K562 (cell line): ENCODE measurements around the gene RNF26. TPM values are rescaled to one million over a fixed set of nuclear protein-coding genes. Genes with fewer than 3 reads are reported as not detected.
A peak's percentile ranks its signal among the peaks of the same experiment; 100 is the strongest.

Source experiments
- ATF2 ChIP-seq: sonication (generic); formaldehyde crosslinking; IDR thresholded peaks from 2 replicates; pipeline ENCODE4 v1.8.1; 2022; ENCODE audit warnings: missing genetic modification reagents
- CUX1 ChIP-seq: fragments of 200-800 bp; sonication (Bioruptor generic); IDR thresholded peaks from 2 replicates; pipeline ENCODE4 v1.6.1; 2016; ENCODE audit warnings: missing genetic modification characterization, missing compliant biosample characterization
- E2F3 ChIP-seq: fragments of 250-450 bp; sonication (Bioruptor Pico); IDR thresholded peaks from 2 replicates; pipeline ENCODE4 v1.4.0; 2020; ENCODE audit warnings: mild to moderate bottlenecking
- HMG20A ChIP-seq: fragments of 450-650 bp; formaldehyde crosslinking; conservative IDR thresholded peaks from 2 replicates; pipeline ENCODE4 v1.4.0; 2020; ENCODE audit warnings: mild to moderate bottlenecking, mixed read lengths
- HNRNPL ChIP-seq: fragments of 200-400 bp; formaldehyde crosslinking; IDR thresholded peaks from 2 replicates; pipeline ENCODE4 v1.6.1; 2017; ENCODE audit warnings: low read depth, mild to moderate bottlenecking, low read length
- MTA3 ChIP-seq: fragments of 450-650 bp; formaldehyde crosslinking; IDR thresholded peaks from 2 replicates; pipeline ENCODE4 v1.6.1; 2017; ENCODE audit warnings: mild to moderate bottlenecking, borderline replicate concordance
- NFYB ChIP-seq: IDR thresholded peaks from 2 replicates; pipeline ENCODE4 v1.6.1; 2011; ENCODE audit warnings: mild to moderate bottlenecking, moderate library complexity; ENCODE audit not compliant: insufficient read length; ENCODE audit errors: extremely low read depth
- PATZ1 ChIP-seq: fragments of 250-450 bp; sonication (Bioruptor Pico); IDR thresholded peaks from 2 replicates; pipeline ENCODE4 v1.5.0; 2020; ENCODE audit warnings: mild to moderate bottlenecking, borderline replicate concordance
- PML ChIP-seq: IDR thresholded peaks from 2 replicates; pipeline ENCODE4 v1.6.1; 2012; ENCODE audit warnings: low read length, inconsistent platforms
- RBM14 ChIP-seq: fragments of 200-400 bp; formaldehyde crosslinking; IDR thresholded peaks from 2 replicates; pipeline ENCODE4 v1.6.1; 2018; ENCODE audit warnings: low read depth, mild to moderate bottlenecking, low read length, moderate library complexity, borderline replicate concordance; ENCODE audit not compliant: insufficient read depth
- ZNF518B ChIP-seq: fragments of 250-450 bp; sonication (Bioruptor Pico); IDR thresholded peaks from 2 replicates; pipeline ENCODE4 v1.5.0; 2021; ENCODE audit warnings: mild to moderate bottlenecking, moderate library complexity
- ZNF644 ChIP-seq: fragments of 200-800 bp; sonication (Bioruptor generic); IDR thresholded peaks from 2 replicates; pipeline ENCODE4 v1.6.1; 2016; ENCODE audit warnings: low read depth, missing genetic modification characterization, missing compliant biosample characterization
- ZNF830 ChIP-seq: fragments of 250-450 bp; sonication (Bioruptor Pico); IDR thresholded peaks from 2 replicates; pipeline ENCODE4 v1.5.0; 2021; ENCODE audit warnings: mild to moderate bottlenecking
- ZSCAN29 ChIP-seq: fragments of 450-650 bp; IDR thresholded peaks from 2 replicates; pipeline ENCODE4 v1.6.1; 2017
- polyA plus RNA-seq, 8 experiments: library from polyadenylated mRNA; depleted of rRNA in 4 of 8; stranded (reverse) in 5 of 8; unstranded in 3 of 8; fragments of >200 nt; fragmentation: Nextera tagmentation in 2 of 8; fragmentation: Illumina TruSeq in 1 of 8; extraction: Ambion mirVana in 2 of 8; extraction: Trizol in 1 of 8; gene quantifications; 2 replicates each; pipeline versions ENCODE4 v1.2.1 to v1.2.3, GENCODE V29; 2011 to 2014; ENCODE audit warnings: inconsistent platforms in 1 of 8, missing spikeins in 1 of 8
- total RNA-seq, 7 experiments: library from RNA; depleted of rRNA in 6 of 7; stranded (reverse); fragments of >200 nt in 6 of 7; fragmentation: Illumina TruSeq in 2 of 7; extraction: Trizol in 2 of 7; gene quantifications; 2 replicates each; pipeline versions ENCODE4 v1.2.1 to v1.2.3, GENCODE V29; 2011 to 2021; ENCODE audit warnings: low replicate concordance in 1 of 7

The RNF26 gene
- total and polyA plus RNA-seq, 9 of the 15 experiments (the other 6 are each of a cell fraction or from before 2014, with no cell fraction given) = 5.3 to 53.6 (median 12.7) TPM

- no peak for TF ChIP-seq ZNF518B (CRISPR knock-in tag)
- TF ChIP-seq ZNF644 (tag) = no peak
- no peak for TF ChIP-seq PATZ1 (CRISPR knock-in tag)
- TF ChIP-seq MTA3 = peak; percentile 93; the same call in 1 of the 2 replicates
- no peak for TF ChIP-seq E2F3 (CRISPR knock-in tag)
- no peak for TF ChIP-seq CUX1 (CRISPR knock-in tag)
- TF ChIP-seq ZSCAN29 = no peak
- TF ChIP-seq PML = no peak
- peak; percentile 58 for TF ChIP-seq NFYB
- TF ChIP-seq HNRNPL = no peak
- TF ChIP-seq HMG20A = no peak
- no peak for TF ChIP-seq RBM14
- TF ChIP-seq ZNF830 = no peak
- TF ChIP-seq ATF2 = no peak
These were observed 47.1 kb downstream of the RNF26 start, which contains the start of gene USP2 (continued) for GRCh38 chr11:119381181-119381988.
